Measurements from ENCODE around the gene PLCB4. TPM values are rescaled to one million over a fixed set of nuclear protein-coding genes. Genes with fewer than 3 reads are reported as not detected.
"Not testable (repeated sequence)": the region's sequence is repeated elsewhere in the genome, so short reads cannot be mapped to it uniquely, and the experiment has no call there.

The PLCB4 gene
- 1.2 and 5.3 TPM in 2 replicates for total RNA-seq
- polyA plus RNA-seq (2012) = 7.6 TPM

GRCh38 chr20:9068841-9069663, at the start of gene PLCB4:
TSS of gene PLCB4 (plus strand) at chr20:9069087. CDS start at chr20:9307815, 238,728 bp downstream.
- peak; percentile 43 for DNase-seq (ENCODE audit: low read depth)

DNA sequence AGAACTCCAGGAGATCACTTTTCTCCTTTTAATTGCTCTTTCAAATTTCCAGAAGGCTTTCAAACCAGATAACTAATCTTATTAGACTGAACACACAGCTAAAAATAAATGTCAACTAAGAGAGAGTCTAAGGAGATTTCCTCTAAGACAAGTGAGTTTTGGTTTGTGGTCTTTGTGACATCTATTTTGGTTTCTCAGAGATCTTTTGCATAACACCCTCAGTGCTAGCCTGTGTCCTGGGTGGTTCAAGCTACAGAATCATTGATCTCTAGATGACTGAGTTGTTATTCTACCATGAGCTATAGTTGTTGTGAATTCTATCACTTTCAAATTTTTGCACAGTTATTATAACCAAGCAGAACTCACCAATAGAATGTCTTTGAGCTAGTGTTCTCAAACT, 49.1 kb upstream of the PLCB4 start:
- DNase-seq (ENCODE audit: low read depth) = peak; percentile 23

- no peak for DNase-seq (ENCODE audit: low read depth)
Measured at GRCh38 chr20:9021216-9021615, 47.7 kb upstream of the PLCB4 start.

DNA sequence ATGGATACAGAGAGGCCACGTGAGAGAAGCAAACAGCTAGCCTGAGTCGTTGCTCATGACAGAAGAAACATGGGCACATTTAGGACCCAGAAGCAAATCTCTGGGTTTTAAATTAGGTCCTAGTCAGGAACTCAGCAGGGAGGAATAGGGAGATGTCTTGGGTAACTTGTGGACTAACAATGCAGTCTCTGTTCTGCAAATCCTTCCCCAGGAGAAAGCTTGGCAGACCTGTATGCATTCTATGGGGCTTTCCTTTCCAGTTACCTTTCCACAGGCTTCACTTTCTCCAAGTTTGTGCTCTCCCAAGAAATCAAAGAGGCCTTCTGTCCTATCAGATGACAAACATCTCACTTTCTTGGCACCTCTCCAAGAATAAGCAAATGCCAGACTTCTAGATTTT, 47.2 kb upstream of the PLCB4 start:
- peak; percentile 31 for DNase-seq (ENCODE audit: low read depth)

DNA sequence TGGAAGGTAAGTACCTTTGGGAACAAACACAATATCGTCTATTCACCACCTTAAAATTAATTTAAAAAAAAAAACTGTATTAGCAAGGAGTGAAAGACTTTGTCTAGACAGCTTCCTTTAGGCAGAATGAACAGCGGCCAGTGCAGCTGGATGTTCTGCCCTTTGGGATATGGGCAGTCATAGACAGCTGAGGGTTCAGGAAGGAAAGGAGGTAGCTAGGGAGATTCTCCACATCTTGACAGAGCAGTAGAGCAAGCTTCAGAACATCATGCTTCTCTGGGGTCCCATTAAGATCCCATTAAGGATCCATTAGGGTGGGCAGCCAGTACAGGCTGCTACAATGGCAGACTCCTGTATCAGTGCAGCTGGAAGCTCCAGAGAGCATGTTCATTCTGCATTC, 46.5 kb upstream of the PLCB4 start:
- no peak for DNase-seq (ENCODE audit: low read depth)

DNA sequence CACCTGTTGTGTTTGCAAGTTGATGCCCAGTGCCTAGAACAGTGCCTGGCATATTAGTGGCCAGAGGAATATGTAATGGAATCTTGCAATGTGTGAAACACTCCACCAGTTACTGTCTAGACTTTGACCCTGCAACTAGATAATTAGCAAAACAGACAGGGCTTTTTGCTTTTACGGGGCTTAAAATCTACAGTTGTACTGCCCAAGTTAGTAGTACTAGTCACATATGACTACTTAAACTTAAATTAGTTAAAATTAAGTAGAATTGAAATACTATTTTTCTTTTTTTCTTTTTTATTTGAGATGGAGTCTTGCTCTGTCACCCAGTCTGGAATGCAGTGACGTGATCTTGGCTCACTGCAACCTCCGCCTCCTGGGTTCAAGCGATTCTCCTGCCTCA, 44.3 kb upstream of the PLCB4 start:
- no peak for DNase-seq (ENCODE audit: low read depth)

- no peak for DNase-seq (ENCODE audit: low read depth)
Measured at GRCh38 chr20:9025011-9025410, 43.9 kb upstream of the PLCB4 start.

GRCh38 chr20:9025643-9026042, 43.2 kb upstream of the PLCB4 start:
- DNase-seq (ENCODE audit: low read depth) = peak; percentile 46

GRCh38 chr20:9027626-9028025, 41.3 kb upstream of the PLCB4 start:
- DNase-seq (ENCODE audit: low read depth) = no peak

- DNase-seq (ENCODE audit: low read depth) = no peak
Measured at GRCh38 chr20:9028419-9028818, 40.5 kb upstream of the PLCB4 start.

- DNase-seq (ENCODE audit: low read depth) = no peak
Measured at GRCh38 chr20:9031991-9032390, 36.9 kb upstream of the PLCB4 start.

DNA sequence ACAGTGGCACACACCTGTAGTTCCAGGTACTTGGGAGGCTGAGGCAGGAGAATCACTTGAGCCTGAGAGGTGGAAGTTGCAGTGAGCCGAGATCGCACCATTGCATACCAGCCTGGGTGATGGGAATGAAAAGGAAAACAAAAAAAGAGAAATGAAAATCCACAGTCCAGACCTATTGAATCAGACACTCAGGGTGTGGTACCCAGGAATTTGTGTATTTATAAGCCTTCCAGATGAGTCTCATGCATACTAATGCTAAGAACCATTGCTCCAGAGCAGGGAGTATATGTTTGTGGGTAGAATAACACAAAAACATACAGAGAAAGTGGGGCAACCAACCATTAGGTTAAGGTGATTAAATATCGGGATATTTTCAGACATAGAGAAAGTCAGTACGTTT, 36.1 kb upstream of the PLCB4 start:
- DNase-seq (ENCODE audit: low read depth) = no peak

DNA sequence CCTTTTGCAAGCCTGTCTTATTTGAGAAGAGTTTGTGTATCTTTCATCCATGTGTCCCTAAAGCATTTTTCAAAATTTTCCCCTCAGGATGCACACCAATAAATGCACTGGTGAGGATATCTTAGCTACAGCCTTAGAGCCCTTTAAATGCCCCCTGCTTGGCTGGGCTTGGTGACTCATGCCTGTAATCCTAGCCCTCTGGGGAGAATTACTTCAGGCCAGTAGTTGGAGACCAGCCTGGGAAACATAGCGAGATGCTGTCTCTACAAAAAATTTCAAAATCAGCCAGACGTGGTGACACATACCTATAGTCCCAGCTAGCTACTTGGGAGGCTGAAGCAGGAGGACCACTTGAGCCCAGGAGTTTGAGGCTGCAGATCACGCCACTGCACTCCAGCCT, 33.8 kb upstream of the PLCB4 start:
- DNase-seq (ENCODE audit: low read depth) = peak; percentile 76

- DNase-seq (ENCODE audit: low read depth) = no peak
Measured at GRCh38 chr20:9036593-9036992, 32.3 kb upstream of the PLCB4 start.

- DNase-seq (ENCODE audit: low read depth) = no peak
Measured at GRCh38 chr20:9038791-9039535, 29.9 kb upstream of the PLCB4 start.

- DNase-seq (ENCODE audit: low read depth) = no peak
Measured at GRCh38 chr20:9040863-9041524, 27.9 kb upstream of the PLCB4 start.

DNA sequence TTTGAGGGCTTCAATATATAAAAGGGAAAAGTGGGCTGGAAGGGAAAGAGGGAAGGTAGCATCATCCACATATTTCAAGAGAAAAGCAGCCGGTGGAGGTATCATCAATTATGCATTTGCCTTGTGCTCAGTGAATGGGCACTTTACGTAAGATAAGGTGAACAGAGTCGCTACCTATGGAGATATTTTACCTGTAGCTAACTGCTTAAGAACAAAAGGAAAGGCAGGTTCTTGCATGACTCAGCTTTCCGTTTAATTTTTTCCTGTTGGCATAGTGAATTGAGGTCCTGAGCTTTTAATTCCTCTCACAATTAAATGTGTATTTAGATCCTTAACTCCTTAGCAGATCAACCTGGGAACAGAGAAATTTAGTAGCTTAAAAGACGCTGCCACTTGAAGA, 25.5 kb upstream of the PLCB4 start:
- DNase-seq (ENCODE audit: low read depth) = no peak

DNA sequence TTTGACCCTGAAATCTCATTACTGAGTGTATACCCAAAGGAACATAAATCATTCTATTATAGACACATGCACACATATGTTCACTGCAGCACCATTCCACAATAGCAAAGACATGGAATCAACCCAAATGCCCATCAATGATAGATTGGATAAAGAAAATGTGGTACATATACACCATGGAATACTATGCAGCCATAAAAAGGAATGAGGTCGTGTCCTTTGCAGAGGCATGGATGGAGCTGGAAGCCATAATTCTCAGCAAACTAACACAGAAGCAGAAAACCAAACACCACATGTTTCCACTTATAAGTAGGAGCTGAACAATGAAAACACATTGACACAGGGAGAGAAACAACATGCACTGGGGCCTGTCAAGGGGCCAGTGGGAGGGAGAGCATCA, 21.0 kb upstream of the PLCB4 start:
- not testable (repeated sequence) for DNase-seq (ENCODE audit: low read depth)

DNA sequence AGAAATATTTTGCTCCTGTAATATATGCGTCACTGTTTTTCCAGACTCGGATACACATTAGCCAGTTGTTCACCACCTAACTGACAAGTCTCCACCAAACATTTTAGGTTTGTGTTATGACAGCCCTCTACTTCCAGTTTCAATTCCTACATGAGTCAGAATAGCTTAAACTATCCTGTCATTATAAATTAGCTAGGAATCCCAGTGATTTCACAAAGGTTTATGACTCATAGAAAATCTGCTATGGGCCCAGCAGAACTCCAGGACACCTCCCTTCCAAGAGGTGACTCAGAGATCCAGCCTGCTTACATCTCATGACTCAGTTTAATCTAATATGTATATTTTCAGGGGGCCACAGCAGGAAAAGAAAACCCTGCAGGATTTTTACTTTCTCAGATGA, 17.4 kb upstream of the PLCB4 start:
- DNase-seq (ENCODE audit: low read depth) = peak; percentile 48

DNA sequence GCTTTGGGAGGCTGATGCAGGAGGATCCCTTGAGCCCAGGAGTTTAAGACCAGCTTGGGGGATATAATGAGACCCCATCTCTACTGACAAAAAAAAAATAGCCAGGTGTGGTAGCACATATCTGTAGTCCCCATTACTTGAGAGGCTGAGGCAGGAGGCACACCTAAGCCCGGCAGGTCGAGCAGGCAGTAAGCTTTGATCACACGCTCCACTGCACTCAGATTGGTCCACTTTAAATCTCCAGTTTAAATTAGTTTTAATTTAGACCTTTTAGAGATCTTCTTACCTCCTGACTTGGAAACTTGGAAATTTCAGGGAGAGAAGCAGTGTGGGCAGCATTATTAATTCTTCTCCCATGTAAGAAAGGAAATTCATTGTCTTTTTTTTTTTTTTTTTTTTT, 16.8 kb upstream of the PLCB4 start:
- no peak for DNase-seq (ENCODE audit: low read depth)

DNA sequence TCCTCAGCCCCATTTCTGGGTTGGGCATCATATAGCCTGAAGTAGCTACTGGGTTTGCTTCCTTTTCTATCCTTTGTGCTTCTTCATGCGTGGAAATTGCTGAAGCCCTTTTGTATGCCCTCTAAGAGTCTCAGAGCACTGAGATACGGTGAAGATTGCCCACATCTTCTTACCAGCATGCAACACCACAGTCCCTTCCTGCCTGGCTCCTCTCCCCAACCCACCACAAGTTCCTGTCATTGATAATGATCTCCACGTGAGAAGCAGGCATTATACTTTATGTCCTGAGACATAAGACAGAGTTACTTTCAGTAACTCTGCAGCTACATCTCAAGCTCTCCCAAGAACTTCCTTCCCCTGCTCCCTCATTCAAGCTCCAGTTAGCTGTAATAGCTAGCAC, 15.8 kb upstream of the PLCB4 start:
- no peak for DNase-seq (ENCODE audit: low read depth)

- peak; percentile 39 for DNase-seq (ENCODE audit: low read depth)
Measured at GRCh38 chr20:9054176-9054575, 14.7 kb upstream of the PLCB4 start.

Data from myocyte (in vitro differentiated cells).